Measurements from ENCODE around the gene EMILIN2.
A peak's percentile ranks its signal among the peaks of the same experiment; 100 is the strongest.

DNA sequence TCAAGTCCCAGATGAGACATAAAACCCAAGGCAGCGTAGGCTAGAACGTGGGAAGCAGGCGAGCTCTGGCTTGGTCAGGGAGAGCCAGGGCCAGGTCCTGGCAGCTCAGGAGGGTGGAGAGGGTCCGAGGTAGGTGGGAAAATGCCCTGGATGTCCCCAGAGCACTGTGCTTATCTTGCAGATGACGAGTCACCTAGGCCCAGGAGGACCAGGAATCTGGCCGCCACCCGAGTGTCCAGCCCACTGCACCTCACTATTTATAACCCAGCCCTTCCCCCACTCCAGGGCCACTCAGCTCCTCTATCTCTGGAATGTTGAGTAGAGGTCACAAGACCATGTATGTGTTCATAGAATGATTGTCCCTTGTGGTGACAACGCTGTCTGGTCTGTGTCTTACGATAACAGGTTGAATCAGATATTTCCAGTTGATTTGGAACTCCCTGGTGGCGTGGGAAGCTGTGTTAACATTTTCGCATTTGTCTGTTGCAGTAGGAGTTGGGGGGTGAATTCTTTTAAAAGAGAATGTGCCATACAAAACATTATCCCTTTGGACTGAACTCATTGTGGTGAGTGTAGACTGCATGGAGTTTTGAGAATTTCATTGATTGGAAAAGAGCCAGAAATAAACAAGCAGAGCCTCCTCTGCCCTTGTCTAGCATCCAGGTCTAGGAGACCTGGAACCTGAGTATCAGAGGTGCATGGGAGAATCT is 47.5 kb downstream of the EMILIN2 start:
- TF ChIP-seq ZNF44 (CRISPR knock-in tag; IDR thresholded peaks at IDR 0.05), result no peak
- no peak for TF ChIP-seq CCAR2 (optimal IDR thresholded peaks at IDR 0.05; ENCODE audit: low read depth, low read length)
- 0 out of 2 replicates have a peak, but pooled peaks have one; percentile 60 for TF ChIP-seq TFE3 (CRISPR knock-in tag; IDR thresholded peaks at IDR 0.05)
- no peak for TF ChIP-seq RAD21 (CRISPR knock-in tag; IDR thresholded peaks at IDR 0.05)

Data from HepG2 (cell line).